Common myeloid progenitor, CD34-positive (primary cell): ENCODE data around the gene GJA5.

Source experiments
- CTCF ChIA-PET: fragments of 350-600 bp; sonication (Branson Sonifier 250); formaldehyde crosslinking; loops from one replicate; lab custom pipeline; 2021; ENCODE audit warnings: antibody characterized with exemption; lab: Charles Lee
- POLR2A ChIA-PET: fragments of 350-600 bp; sonication (Branson Sonifier 250); formaldehyde crosslinking; loops from one replicate; lab custom pipeline; 2021; ENCODE audit warnings: antibody characterized with exemption; lab: Charles Lee
- DNase-seq, 3 donors: peaks; one replicate each; pipeline versions ENCODE4 v3.0.0 to v3.0.0-alpha.2; 2013
- H3K27ac ChIP-seq, 2 experiments: 1 replicate in 1 of 2; 2 replicates in 1 of 2; pipeline ENCODE4 v1.7.0; 2013; ENCODE audit warnings: inconsistent platforms in 2 of 2, low read length in 2 of 2, mild to moderate bottlenecking in 2 of 2, low read depth in 1 of 2, moderate library complexity in 1 of 2; ENCODE audit not compliant: severe bottlenecking in 2 of 2, insufficient read depth in 1 of 2, poor library complexity in 1 of 2
- H3K27me3 ChIP-seq, 5 experiments: replicated peaks in 2 of 5; 1 replicate in 3 of 5; 2 replicates in 2 of 5; pipeline versions ENCODE4 v1.6.1 to v1.7.0; 2013; ENCODE audit warnings: low read length in 4 of 5, mild to moderate bottlenecking in 2 of 5, moderate library complexity in 2 of 5, inconsistent platforms in 1 of 5; ENCODE audit not compliant: insufficient read depth in 5 of 5, control insufficient read depth in 4 of 5
- H3K36me3 ChIP-seq, 4 experiments: 1 replicate in 2 of 4; 2 replicates in 2 of 4; pipeline versions ENCODE4 v1.6.1 to v1.7.0; 2013; ENCODE audit warnings: low read length in 3 of 4, control low read depth in 1 of 4, mild to moderate bottlenecking in 1 of 4; ENCODE audit not compliant: control insufficient read depth in 4 of 4, insufficient read depth in 4 of 4
- H3K4me1 ChIP-seq, 4 experiments: 1 replicate in 3 of 4; 2 replicates in 1 of 4; pipeline versions ENCODE4 v1.6.1 to v1.7.1; 2013; ENCODE audit warnings: low read length in 3 of 4, mild to moderate bottlenecking in 3 of 4, control low read depth in 1 of 4, inconsistent platforms in 1 of 4, moderate library complexity in 1 of 4; ENCODE audit not compliant: control insufficient read depth in 4 of 4, insufficient read depth in 4 of 4; ENCODE audit errors: control extremely low read depth in 1 of 4
- H3K4me3 ChIP-seq, 7 experiments: 1 replicate in 4 of 7; 2 replicates in 3 of 7; pipeline versions ENCODE4 v1.5.1 to v1.7.0; 2013; ENCODE audit warnings: mild to moderate bottlenecking in 7 of 7, low read length in 6 of 7, moderate library complexity in 6 of 7, inconsistent platforms in 2 of 7, low read depth in 2 of 7, control low read depth in 1 of 7; ENCODE audit not compliant: insufficient read depth in 4 of 7, control insufficient read depth in 1 of 7; ENCODE audit errors: extremely low read depth in 1 of 7
- H3K9me3 ChIP-seq, 5 experiments: 1 replicate in 4 of 5; 2 replicates in 1 of 5; pipeline versions ENCODE4 v1.6.1 to v1.7.1; 2013; ENCODE audit warnings: low read length in 4 of 5, mild to moderate bottlenecking in 2 of 5, inconsistent platforms in 1 of 5, low read depth in 1 of 5, moderate library complexity in 1 of 5; ENCODE audit not compliant: control insufficient read depth in 4 of 5, insufficient read depth in 2 of 5; ENCODE audit errors: control extremely low read depth in 1 of 5
- WGBS: methylation state at CpG from one replicate; pipeline ENCODE4 v1.1.5; 2013; ENCODE audit not compliant: insufficient coverage; 5-methylcytosine and 5-hydroxymethylcytosine counted together

Gene GJA5

DNA sequence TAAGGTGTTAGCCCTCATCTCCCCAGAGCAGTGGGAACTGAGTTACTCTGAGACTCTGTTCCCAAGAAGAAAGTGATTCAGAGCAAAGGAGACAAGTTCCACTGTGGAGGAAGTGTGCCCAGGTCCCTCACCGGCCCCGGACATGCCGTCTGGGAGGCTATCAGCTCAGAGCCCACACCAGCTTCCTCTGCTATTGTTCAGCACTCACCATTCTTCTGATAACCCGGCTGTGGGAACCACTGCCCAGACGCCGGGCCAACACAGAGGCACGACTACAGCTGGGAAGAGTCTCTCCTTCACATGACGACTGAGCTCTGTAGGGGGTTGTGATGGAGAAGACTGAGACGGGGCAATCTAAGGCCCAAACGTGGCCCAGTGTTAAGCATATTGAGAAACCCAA lies 34.2 kb upstream of the GJA5 start:
- DNase-seq = peak; percentile 16 to 29 (median 25)
- CTCF ChIA-PET = no interaction called here
- H3K4me3 ChIP-seq = peak overlapping the region in 1 of 7 experiments; percentile 6
- peaks cover 0 to 5% (median 0%) of the 10 kb centered on the region in 5 experiments for H3K27me3 ChIP-seq
- no peaks in the 10 kb centered on the region for H3K9me3 ChIP-seq
- POLR2A ChIA-PET = no interaction called here
- no peak overlapping the region for H3K27ac ChIP-seq
- 35% methylated on average over 8 of the region's 10 CpGs for WGBS
- H3K4me1 ChIP-seq = no peaks in the 10 kb centered on the region
- no peaks in the 10 kb centered on the region for H3K36me3 ChIP-seq

DNA sequence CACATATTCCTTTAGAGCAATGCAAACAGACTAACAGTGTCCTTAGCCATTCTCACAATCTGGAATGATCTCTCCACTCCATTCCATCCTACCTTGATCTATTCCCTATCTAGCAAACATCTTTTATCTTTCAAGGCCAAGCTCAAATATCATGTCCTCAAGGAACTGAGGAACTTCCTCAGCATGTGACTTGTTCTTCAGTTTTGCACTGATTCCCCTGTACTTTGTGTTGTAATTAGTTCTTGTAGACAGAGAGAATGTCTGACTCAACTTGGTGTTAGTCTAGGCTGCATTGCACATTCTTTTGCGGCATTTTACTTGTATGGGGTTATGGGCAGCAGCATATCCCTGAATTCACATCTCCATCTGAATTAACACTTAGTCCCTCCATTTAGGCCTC lies 31.5 kb upstream of the GJA5 start:
- Histone ChIP-seq H3K4me3 (no peak overlapping the region), H3K27ac (no peak overlapping the region), H3K36me3 (no peaks in the 10 kb centered on the region), H3K9me3 (no peaks in the 10 kb centered on the region), H3K27me3 (peaks cover 0 to 5% (median 0%) of the 10 kb centered on the region in 5 experiments), H3K4me1 (no peaks in the 10 kb centered on the region)
- no peak for DNase-seq
- CTCF ChIA-PET = no interaction called here
- no CpG with 5 or more reads among the region's 1 CpG for WGBS
- POLR2A ChIA-PET = no interaction called here

DNA sequence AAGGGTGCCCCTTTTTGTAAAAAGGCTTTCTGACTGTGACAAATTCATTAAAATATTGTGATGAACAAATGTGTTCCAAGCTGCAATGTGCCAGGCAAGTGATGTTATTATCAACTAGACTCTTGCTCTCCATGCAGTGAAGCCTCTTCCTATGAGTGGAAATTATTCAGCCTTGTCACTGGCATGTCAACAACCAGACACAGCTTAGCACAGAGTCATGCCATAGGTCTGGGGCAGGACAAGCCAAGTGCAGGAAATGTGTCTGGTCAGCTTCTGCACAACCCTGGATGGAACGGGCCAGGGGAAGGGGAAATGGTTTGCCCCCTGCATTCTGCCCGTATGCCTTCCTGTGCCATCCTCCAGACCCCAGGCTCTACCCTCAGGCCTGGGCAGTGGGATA lies 27.4 kb upstream of the GJA5 start:
- Histone ChIP-seq H3K36me3 (no peaks in the 10 kb centered on the region), H3K4me3 (no peak overlapping the region), H3K4me1 (peaks cover 0 to 7% (median 2%) of the 10 kb centered on the region in 4 experiments), H3K9me3 (no peaks in the 10 kb centered on the region), H3K27me3 (no peaks in the 10 kb centered on the region), H3K27ac (no peak overlapping the region)
- no peak for DNase-seq
- CTCF ChIA-PET = no interaction called here
- POLR2A ChIA-PET = no interaction called here
- 20% methylated on average over 1 of the region's 2 CpGs for WGBS

DNA sequence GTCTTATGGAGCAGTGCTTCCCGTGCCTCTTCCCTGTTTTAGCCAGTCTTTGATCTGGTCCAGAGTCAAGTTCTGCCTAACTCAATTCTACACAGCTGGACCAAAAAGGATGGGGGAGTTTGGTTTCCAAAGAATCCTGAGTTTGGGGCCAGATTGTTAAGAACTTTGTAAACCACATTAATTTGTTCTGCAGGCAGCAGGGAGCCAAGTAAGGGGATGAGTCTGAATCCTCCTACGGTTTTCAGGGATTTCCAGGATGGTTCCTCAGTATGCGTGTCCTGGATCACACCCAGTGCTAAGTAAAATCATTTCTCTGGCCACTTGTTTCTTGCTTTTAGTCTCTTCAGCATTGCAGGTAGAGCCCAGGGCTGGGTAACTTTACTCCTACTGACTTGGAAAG lies 26.1 kb upstream of the GJA5 start:
- Histone ChIP-seq H3K9me3 (no peaks in the 10 kb centered on the region), H3K4me3 (no peak overlapping the region), H3K27ac (no peak overlapping the region), H3K36me3 (no peaks in the 10 kb centered on the region), H3K4me1 (peaks cover 0 to 7% (median 2%) of the 10 kb centered on the region in 4 experiments), H3K27me3 (no peaks in the 10 kb centered on the region)
- WGBS = 100% methylated on average over 3 of the region's 3 CpGs
- ChIA-PET POLR2A (no interaction called here), CTCF (interaction anchor here (1.9 kb wide), 1 partner anchor 34 kb away, joined by 5 read pairs; no protein-coding TSS in a partner anchor)
- DNase-seq = no peak

DNA sequence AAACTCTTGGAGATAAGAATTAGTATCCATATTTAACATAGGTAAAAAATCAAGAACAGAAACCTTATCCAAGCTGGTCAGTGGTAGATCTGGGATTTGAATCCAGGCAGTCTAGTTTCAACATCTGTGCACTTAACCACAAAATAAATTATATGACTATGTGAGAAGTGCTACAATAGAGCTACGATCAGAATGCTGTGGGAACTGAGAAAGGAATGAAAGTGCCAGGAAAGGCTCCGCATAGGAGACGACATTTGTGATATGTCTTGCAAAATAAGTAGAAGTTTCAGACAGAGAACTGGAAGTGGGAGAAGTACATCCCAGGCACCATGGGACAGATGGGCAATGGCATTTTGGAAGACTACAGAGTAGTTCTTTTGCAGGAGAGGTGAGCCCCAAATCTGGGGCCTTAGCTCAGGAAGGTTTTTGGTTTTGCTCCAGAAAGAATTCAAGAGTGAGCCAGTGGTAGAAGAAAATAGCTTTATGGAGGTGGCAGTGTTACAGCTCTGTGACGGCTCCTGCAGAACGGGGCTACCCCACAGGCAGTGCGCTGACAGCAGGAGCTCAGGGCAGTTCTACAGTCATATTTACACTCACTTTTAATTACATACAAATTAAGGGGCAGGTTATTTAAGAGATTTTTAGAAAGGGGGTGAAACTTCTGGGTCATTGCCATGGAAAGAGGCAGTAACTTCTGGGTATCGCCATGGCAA lies 25.5 kb upstream of the GJA5 start:
- ChIA-PET CTCF (interaction anchor here (1.9 kb wide), 1 partner anchor 35 kb away, joined by 5 read pairs; no protein-coding TSS in a partner anchor), POLR2A (no interaction called here)
- Histone ChIP-seq H3K4me1 (peaks cover 0 to 7% (median 2%) of the 10 kb centered on the region in 4 experiments), H3K27me3 (no peaks in the 10 kb centered on the region), H3K9me3 (no peaks in the 10 kb centered on the region), H3K27ac (no peak overlapping the region), H3K4me3 (no peak overlapping the region), H3K36me3 (no peaks in the 10 kb centered on the region)
- 94% methylated on average over 4 of the region's 7 CpGs for WGBS
- DNase-seq = no peak

DNA sequence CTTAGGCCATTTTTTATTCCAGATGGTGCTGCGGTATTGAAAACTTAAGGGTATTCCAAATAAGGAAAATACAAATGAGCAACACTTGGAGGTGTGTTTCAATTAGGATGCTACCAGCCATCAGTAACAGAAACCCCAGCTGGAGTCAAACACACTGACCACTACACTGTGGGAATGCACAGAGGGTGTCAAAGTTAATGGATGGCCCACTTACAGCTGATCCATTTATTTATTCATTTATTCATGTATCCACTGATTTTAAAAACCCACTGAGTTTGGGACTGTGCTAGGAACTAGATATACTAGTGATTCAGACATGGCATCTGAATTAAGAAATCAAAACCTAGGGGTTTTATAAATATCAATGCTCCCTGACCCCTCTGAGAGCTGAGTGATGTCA lies 24.5 kb upstream of the GJA5 start:
- no peaks in the 10 kb centered on the region for H3K27me3 ChIP-seq

DNA sequence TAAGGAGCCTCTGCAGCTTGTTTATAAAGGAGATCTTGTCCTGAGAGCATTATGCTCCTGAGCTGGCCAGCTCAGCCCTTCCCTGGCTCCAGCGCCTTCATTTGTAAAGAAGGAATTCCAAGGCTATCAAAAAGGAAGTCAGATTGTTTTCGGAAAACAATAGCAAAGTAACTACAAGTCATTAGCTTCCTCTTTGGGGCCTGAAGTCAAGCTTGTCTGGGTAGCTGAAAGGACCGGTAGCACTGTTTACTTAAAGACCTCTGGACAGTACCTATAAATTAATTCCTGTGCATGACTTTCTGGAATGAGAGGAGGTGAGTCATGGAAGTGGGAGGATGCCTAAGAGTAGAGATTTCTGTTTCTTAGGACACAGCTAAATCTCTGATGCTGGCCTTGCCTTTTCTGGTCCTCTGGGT lies 20.7 kb upstream of the GJA5 start:
- POLR2A ChIA-PET = no interaction called here
- H3K27ac ChIP-seq = no peak overlapping the region
- peaks cover 0 to 5% (median 0%) of the 10 kb centered on the region in 5 experiments for H3K27me3 ChIP-seq
- no peak for DNase-seq
- H3K4me3 ChIP-seq = no peak overlapping the region
- H3K36me3 ChIP-seq = no peaks in the 10 kb centered on the region
- WGBS = 22% methylated on average over 1 of the region's 3 CpGs
- no peaks in the 10 kb centered on the region for H3K9me3 ChIP-seq
- peaks cover 0 to 7% (median 2%) of the 10 kb centered on the region in 4 experiments for H3K4me1 ChIP-seq
- CTCF ChIA-PET = no interaction called here

More for the DNA sequence above, 24.5 kb upstream of the GJA5 start:
- Histone ChIP-seq H3K4me1 (peaks cover 0 to 7% (median 2%) of the 10 kb centered on the region in 4 experiments), H3K27ac (no peak overlapping the region), H3K4me3 (no peak overlapping the region), H3K36me3 (no peaks in the 10 kb centered on the region), H3K9me3 (no peaks in the 10 kb centered on the region)
- ChIA-PET POLR2A (no interaction called here), CTCF (interaction anchor here (1.1 to 1.9 kb wide), 3 partner anchors 10 to 39 kb away, joined by 3 to 5 read pairs (median 3); no protein-coding TSS in a partner anchor)
- no peak for DNase-seq
- WGBS = 100% methylated on average over 1 of the region's 1 CpG
